C4-2B (cell line): Measurements from ENCODE around the gene KCTD13.
A peak's percentile ranks its signal among the peaks of the same experiment; 100 is the strongest.

Source experiments
- H3K27ac ChIP-seq: fragments of 450-650 bp; 2 replicates; pipeline ENCODE4 v1.5.1; 2017
- CTCF ChIP-seq: fragments of 450-650 bp; conservative IDR thresholded peaks from 2 replicates; pipeline ENCODE4 v1.5.1; 2017; ENCODE audit warnings: mild to moderate bottlenecking
- ZFX ChIP-seq: fragments of 450-650 bp; IDR thresholded peaks from 2 replicates; pipeline ENCODE4 v1.6.1; 2017

KCTD13 gene

GRCh38 chr16:29900888-29901606 is 25.0 kb downstream of the KCTD13 start:
- peak overlapping the region; percentile 82 for H3K27ac ChIP-seq
- TF ChIP-seq CTCF: no peak
- no peak for TF ChIP-seq ZFX

GRCh38 chr16:29900102-29900887 is 25.7 kb downstream of the KCTD13 start, which contains the start of gene ASPHD1:
ASPHD1 (plus strand) TSS chr16:29900488; CDS start chr16:29900972, 484 bp downstream.
- peak within 1 kb of the TSS; percentile 82 for H3K27ac ChIP-seq
- no peak for TF ChIP-seq ZFX
- TF ChIP-seq CTCF: no peak

GRCh38 chr16:29899516-29900101 is 26.4 kb downstream of the KCTD13 start, which contains the start of gene SEZ6L2:
SEZ6L2 (minus strand) TSS chr16:29899550; CDS start chr16:29899019, 531 bp downstream.
- peak within 1 kb of the TSS; percentile 82 for H3K27ac ChIP-seq
- no peak for TF ChIP-seq ZFX
- TF ChIP-seq CTCF: no peak; the same call in 1 of the 2 replicates

GRCh38 chr16:29898804-29899515 is 27.1 kb downstream of the KCTD13 start:
- TF ChIP-seq ZFX (no peak), CTCF (no peak)

GRCh38 chr16:29898135-29898803 is 27.8 kb downstream of the KCTD13 start:
- peak overlapping the region; percentile 82 for H3K27ac ChIP-seq
- no peak for TF ChIP-seq CTCF
- TF ChIP-seq ZFX: no peak

More at GRCh38 chr16:29898804-29899515, 27.1 kb downstream of the KCTD13 start:
- H3K27ac ChIP-seq: peak overlapping the region; percentile 82

GRCh38 chr16:29897333-29897732 is 28.7 kb downstream of the KCTD13 start:
- TF ChIP-seq ZFX (no peak), CTCF (no peak)
- H3K27ac ChIP-seq: no peak overlapping the region
